GM19372 (cell line): ENCODE data around the gene NOTCH3.

Experiments used
- ATAC-seq: cut with Tn5 transposase; IDR thresholded peaks from one replicate; pipeline ENCODE4 v1.9.1; 2021; ENCODE audit warnings: mild to moderate bottlenecking, low read depth, moderate library complexity; ENCODE audit not compliant: unreplicated experiment

NOTCH3 gene

DNA sequence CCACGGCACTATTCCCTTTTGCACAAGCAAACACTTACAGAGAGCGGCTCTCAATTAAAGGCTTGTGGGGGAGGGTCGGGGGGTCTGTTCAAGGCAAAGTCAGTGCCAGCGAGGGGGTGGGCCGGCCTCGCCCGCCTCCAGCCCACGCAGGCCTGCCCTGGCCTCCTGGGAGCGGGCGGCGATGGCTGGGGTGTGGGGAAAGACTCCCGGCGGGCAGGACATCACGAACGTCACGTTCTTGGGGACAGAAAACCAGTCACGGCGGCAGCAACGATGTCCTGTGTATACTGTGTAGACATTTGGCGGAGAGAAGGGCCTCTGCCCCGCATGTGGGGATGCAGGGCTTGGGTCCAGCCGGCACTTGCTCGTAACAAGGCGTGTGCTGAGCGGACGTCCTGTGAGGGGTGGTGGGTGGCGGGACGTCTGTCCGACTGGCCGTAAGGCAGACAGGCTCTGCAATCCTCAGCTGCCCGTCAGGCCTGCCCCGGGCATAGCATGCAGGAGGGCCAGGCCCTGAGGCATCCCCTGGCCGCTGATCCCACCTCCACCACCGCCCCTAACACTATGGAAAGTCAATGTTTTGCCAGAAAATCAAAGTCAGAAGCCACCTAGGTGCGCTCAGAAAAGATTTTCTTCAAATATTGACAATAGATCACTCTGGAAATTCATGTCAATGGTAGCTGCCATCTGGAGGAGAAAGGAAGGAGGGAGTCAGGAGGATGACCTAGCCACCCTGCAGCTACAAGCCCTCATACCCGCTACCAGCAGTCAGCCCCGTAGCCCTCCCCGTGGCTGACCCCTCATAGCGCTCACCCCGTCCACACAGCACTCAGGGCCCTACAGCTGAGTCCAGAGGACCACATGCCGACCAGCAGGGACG is 37.2 kb upstream of the NOTCH3 start:
- ATAC-seq: no peak

DNA sequence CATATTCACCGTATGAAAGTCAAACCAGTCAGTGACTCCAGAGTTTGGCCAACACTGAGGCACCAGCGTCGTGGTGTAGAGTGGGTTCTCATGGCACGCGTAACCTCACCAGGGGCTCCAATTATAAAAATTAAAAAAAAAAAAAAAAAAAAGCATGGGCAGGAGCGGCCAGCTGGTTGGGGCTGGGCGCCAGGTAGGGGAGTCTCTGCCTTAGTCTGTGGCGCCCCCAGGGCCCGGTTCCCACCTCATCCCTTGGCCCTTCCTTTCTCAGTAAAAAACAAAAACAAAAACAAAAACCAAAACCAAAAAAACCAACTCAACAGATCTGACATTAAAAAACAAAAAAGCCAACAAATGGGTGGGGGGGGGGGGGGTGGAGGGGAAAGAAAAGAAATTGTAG is 36.1 kb upstream of the NOTCH3 start:
- ATAC-seq: no peak

DNA sequence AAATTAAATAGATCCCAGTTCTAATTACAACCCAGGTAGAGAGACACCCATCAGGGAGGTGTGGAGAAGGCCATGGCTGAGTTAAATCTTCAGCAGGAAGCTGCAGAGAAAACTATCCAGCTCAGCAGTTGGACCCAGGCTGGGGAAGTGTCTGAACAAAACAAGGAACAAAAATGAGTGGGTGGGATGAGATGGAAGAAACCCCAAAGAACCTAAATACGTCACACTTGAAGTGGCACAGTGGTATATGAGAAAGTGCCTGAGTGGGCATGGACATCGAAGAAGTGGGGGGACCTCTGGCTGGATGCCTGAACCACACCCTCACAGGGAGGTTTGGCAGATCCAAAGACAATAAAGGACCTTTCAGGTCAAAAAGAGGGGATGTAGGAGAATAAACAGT is 35.0 kb upstream of the NOTCH3 start:
- ATAC-seq: no peak

DNA sequence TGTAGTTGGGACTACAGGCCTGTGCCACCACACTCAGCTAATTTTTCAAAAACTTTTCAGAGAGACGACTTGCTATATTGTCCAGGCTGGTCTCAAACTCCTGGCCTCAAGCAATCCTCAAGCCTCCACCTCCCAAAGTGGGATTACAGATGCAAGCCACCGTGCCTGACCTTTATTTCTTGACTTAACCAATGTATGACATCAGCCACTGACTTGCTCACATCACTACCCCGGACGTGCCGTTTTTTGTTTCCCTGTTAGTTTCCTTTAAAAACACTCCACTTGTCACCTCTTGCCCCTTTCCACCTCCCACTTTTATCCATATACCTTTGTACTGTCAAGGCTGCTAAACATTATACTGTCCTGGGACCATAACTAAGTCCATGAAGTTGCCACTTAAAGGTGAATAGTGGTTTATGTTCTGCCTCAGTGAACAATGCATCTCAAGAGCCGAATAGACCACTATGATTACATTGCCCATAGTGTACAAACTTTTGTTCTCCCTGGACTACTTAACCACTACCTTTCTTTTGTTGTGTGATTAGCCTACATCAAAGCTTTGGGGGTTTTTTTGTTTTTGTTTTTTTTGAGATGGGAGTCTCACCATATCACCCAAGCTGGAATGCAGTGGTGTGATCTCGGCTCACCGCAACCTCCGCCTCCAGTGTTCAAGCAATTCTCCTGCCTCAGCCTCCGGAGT is 33.8 kb upstream of the NOTCH3 start:
- ATAC-seq: no peak

DNA sequence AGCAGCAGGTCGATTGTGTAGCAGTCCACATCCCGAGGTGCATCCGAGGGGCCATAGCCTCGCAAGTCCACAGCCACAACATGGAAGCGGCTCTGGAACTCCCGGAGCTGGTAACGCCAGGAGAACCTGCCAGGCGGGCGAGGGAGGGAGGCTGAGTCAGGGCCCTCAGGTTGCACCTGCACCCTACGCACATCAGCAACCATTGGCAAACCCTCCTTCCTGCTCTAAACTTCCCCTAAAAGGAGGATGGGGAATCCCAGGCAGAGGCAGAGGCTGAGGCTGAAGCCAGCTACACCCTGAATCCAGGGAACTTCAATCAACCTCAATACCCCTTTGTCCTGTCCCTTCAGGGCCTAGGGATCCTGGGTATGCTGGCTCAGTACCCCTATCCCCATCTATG is 30.5 kb upstream of the NOTCH3 start:
- no peak for ATAC-seq

DNA sequence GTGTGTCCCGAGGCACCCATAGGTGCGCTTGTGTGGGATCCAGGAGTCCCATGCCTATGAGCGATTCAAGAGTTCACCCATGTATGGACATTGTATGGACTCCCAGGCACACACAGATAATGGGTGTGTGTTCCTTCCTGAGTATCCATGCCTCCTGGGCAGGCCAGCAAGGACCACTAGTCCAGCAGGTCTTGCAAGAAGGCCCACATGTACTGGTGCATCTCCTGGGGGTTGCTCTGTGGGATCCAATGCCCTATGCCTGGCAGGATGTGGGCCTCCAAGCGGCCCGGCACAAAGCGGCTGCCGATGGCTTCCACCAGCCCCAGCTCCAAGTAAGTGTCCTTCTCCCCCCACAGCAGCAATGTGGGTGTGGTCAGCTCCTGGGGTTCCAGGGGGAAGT is 26.5 kb upstream of the NOTCH3 start:
- ATAC-seq: no peak

DNA sequence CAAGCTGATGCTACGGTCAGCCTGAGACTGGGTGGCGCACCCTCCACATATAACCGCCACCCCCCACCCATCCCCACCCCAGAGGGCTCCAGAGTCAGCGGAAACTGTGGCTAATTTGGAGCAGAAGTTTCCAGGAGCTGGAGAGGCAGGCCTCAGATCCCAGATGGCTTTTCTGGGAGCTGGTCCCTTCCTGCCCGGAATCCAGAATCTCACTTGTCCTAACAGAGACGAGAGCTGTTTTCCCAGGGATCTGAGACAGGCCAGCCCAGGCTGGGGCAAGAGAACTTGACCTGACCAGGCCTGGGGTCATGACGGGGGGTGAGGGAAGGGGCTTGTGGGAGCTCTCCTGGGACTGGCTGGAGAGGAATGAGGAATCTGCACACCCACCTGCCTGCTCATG is 25.0 kb upstream of the NOTCH3 start:
- ATAC-seq: no peak

DNA sequence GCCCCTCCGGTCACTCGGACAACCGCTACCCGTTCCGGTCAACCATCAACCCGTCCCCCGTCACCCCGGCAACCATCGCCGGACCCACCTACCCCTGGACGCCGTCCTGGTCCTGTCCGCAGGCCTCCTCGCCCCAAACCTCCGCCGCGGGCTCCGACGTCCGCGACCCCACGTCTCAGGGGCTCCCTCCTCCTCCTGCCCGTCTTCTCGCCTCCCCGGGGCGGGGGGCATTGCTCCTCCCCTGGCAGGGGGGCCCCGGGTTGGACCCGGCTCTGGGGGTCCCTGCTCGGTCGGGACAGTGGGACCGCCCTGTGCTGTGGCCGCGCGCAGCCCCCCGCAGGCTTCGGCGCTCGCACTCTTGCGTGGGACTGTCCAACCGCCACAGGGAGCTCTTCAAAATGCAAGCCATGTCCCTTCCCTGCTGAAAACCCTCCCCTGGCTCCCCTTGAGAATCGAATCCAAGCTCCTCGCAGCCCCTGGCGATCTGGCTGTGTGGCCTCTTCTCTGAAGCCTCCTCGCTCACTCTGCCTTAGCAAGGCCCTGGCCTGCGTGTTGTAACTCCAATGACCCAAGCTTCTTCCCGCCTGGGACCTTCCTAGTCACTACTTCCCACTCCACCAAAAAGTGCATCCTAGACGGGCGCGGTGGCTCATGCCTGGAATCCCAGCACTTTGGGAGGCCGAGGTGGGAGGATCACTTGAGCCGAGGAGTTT is 23.0 kb upstream of the NOTCH3 start:
- no peak for ATAC-seq

DNA sequence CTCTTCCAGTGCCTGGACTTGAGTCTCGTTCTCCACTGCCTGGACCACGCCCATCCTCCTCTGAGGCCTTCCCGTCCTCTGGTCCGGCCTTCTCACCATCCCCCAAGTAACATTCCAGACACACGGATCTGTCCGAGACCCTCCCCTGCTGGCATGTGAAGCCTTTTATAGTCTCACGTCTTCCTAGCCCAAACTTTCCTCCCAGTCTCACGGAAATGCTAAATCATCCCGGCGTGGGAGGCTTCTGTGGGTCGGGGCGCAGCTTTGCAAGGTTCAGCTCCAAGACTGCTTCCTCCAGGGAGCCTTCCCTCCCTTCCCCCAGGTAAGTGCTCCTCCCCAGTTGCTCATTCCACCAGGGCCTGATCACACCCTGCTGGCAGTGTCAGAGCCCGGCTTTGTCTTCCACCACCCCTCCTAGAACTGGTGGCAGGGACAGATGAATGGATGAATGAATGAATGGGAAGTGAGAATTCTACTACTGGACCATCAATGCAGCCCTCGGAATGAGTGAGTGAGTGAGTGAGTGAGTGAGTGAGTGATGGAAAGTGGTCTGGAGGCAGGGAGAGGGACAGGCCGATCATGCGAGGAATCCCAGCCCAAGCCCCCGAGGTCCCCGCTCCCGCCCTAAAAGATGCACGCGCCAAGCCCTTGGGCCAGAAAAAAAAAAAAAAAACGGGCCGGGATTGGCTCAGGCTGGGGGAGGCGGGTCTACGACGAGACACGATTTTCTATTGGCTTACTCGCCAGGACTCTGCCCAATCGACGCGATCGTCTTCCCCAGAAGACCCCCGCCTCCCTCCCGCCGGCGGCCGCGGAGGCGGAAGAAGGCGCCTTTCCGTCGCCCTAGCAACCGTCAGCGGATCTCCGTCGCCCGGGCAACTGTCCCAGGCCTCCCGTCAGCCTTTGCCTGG is 22.2 kb upstream of the NOTCH3 start:
- peak; percentile 92 for ATAC-seq

DNA sequence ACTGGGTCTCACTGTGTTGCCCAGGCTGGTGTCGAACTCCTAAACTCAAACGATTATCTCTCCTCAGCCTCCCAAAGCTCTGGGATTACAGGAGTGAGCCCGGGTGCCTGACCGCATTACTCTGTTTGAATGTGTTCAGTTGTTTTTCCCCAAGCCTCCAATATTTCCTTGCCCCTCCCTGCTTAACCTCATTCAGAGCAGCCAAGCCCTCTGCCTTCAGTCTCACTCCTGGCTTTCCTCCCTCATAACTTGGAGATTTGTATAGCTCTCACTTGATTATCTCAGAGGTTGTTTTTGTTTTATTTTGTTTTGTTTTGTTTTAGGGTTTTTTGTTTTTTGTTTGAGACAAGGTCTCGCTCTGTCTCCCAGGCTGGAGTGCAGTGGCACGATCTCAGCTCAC is 20.0 kb upstream of the NOTCH3 start:
- no peak for ATAC-seq

DNA sequence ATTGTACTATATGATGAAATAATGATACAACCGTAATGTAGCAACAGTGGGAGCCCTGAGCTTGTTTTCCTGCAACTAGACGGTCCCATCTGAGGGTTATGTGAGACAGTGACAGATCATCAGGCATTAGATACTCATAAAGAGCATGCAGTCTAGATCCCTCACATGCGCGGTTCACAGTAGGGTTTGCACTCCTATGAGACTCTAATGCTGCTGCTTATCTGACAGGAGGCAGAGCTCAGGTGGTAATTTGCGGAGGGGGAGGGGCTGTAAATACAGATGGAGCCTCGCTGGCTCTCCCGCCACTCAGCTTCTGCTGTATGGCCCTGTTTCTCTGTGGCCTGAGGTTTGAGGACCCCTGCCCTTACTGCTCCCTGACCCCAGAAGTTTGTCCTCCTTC is 17.7 kb upstream of the NOTCH3 start:
- ATAC-seq: no peak

DNA sequence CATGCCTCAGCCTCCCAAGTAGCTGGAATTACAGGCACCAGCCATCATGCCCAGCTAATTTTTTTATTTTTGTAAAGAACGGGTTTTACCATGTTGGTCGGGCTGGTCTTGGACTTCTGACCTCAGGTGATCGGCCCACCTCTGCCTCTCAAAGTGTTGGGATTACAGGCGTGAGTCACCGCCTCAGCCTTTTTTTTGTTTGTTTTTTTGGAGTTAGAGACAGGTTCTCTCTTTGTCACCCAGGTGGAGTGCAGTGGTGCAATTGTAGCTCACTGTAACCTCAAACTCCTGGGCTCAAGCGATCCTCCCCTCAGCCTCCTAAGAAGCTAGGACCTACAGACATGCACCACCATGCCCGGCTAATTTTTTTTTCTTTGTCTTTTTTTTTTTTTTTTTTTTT is 15.6 kb upstream of the NOTCH3 start:
- no peak for ATAC-seq

DNA sequence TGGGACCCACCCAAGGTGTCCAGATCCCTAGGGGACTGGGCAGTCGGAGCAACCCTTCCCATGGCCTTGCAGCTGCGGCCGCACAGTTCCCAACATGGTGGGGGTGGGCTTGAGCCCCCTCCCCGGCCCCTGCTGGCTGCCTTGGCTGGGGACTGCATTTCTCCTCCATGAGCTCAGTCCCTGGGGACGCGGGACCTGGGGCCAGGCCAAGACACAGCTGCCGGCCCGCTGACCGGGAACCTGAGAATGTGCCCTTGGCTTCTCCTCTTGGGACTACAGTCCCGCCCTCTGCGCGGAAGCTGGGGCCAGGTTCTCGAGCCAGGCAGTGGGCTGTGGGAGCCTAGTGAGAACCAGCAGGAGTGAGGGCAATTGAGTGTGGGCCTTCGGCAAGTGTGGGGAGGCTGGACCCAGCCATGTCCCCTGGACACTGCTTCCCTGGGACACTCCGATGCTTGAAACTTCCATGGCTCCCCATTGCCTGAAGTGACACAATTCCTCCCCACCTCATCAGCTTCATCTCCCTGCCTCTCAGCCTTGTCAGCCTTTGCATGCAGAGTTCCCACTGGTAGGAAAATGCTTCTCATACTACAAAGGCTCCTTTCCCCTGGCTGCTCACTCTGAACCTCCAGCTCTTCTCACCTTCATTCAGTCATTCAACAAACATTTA is 13.1 kb upstream of the NOTCH3 start:
- no peak for ATAC-seq

DNA sequence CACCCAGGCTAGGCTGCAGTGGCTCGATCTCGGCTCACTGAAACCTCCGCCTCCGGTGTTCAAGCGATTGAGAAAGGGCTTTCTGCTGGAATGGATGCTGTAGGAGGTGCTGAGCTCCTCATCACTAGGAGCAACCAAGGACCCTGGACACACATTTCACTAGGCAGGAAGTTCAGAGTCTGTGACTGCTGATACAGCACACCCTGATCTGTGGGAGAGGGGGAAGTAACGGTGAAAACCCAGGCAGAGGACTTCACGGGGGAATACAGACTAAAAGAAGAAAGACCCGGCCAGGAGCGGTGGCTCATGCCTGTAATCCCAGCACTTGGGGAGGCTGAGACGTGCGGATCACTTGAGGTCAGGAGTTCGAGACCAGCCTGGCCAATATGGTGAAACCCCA is 11.9 kb upstream of the NOTCH3 start:
- ATAC-seq: no peak

DNA sequence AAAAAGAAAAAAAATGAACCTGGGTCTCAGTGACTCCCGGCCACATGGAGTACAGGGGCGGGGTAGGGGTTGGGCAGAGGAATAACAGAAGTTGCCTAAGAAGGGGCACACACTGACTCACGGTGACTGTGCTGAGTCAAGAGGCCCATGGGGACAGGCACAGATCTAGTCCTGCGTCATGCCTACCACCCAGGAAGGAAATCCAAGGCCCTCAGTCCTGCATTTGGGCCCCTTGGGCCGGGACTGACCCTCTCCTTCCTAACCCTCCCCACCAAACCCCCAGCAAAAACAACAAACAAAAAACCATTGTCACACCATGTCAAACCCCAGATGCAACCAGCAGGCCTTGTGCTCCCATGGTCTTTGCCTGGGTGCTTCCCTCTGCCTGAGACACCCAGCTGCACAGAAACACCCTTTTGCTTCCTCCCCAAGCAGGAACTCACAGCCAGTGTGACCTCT is 9.6 kb upstream of the NOTCH3 start:
- ATAC-seq: no peak

DNA sequence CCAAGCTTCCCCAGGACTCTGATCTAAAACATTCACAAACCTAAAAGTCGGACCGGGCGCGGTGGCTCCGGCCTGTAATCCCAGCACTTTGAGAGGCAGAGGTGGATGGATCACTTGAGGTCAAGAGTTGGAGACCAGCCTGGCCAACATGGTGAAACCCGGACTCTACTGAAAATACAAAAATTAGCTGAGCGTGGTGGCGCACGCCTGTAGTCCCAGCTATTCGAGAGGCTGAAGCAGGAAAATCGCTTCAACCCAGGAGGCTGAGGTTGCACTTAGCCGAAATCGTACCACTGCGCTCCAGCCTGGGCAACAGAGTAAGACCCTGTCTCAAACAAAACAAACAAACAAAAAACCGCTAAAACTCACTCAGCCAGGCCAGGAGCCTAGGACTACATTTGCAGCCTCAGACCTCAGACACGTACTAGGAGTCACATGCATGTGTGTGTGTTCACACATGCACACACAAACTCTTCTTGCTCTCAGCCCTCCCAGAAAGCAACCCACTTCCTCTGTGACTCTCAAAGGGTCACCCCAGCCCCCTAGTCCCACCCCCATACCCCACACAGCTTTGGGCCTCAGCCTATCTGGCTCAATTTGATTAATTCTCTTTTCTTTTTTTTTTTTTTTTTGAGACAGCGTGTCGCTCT is 704 bp upstream of the NOTCH3 start:
- no peak for ATAC-seq

DNA sequence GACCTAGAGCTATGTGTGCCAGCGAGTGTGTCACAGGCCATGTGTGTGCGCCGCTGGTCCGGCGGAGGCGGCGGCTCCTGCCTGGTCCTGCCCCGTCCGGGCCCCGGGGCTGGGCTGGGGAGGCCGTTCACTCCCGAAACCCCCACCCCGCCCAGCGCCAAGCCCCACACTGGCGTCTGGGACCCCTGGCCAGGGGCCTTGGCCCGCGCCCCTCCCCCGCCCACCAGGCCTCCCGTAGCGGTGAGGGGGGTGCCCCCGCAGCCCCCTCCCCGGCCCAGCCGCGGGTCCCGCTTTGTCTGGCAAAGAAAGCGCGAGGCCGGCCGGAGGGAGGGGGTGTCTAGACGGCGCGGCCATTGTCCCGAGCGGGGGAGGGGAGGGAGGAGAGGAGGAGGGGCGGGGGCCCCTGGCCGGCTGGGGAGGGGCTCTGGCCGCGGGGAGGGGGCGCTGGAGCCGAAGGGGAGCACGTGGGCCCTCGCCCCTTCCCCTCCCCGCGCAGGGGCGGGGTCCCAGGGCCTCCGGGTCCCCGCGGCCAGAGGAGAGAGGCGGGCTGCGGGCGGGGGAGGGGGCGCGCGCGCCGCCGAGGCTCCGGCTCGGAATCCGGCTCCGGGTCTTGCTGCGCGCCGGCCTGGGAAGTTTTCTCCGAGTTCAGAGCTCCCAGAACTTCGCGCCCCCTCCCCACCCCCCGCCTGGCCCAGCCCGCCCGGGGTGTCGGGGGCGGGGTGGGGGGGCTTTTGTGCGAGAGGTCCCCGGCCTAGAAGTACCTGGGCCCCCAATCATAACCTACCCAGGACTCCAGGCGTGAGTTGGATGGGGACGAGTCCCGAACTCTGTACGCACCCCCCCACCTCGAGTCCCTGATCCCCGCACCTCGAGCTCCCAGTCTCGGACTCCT is 888 bp downstream of the NOTCH3 start:
- ATAC-seq: no peak

DNA sequence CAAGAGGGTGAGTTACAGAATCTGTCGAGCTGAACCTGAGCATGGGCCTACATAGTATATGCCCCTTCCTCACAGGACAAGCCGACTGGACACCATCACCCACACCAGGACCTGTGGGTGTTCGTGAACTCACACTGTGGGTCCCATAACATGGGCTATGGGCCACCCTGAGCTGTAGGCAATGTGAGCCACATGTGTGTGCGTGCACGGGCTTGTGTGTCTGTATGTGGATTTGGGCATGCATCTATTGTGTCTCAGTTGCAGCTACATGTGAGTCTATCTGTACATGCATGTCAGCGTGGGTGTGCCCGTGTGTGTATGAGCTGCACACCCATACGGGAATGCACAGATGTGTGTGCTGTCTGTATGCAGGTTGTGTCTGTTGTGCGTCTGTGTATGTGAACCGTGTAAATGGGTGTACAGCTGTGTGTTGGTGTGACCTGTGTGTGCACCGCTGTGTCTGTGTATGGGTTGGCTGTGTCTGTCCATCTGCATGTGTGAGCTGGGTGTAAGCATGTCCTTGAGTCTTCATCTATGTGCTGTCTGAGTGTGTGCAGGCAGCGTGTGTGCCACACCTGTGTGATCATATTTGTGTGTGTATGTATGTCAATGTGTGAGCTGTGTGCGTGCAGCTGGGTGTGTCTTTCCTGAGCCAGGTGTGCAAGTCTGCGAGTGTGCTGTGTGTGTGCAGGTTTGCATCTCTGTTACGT is 1.7 kb downstream of the NOTCH3 start:
- ATAC-seq: no peak
